Liver (tissue), 3 donors: ENCODE measurements around the gene DMD.

Source experiments
- FOXA1 ChIP-seq: IDR thresholded peaks from 2 replicates; pipeline ENCODE4 v1.6.1; 2016; ENCODE audit warnings: antibody characterized with exemption
- RAD21 ChIP-seq, 2 donors: IDR thresholded peaks; 2 replicates each; pipeline ENCODE4 v1.6.1; 2016; ENCODE audit warnings: antibody characterized with exemption in 2 of 2, mild to moderate bottlenecking in 2 of 2
- SP1 ChIP-seq: IDR thresholded peaks from 2 replicates; pipeline ENCODE4 v1.6.1; 2018; ENCODE audit warnings: antibody characterized with exemption, mild to moderate bottlenecking
- TF ChIP-seq, protein P1 (sequence below): IDR thresholded peaks from 2 replicates; pipeline ENCODE4 v1.6.1; 2016; ENCODE audit warnings: antibody characterized with exemption
- TF ChIP-seq, protein P2 (sequence below): fragments of 150-350 bp; IDR thresholded peaks from 2 replicates; pipeline ENCODE4 v1.5.1; 2017; ENCODE audit warnings: improper control_type of control experiment, low read depth, low read length; ENCODE audit not compliant: missing input control
- TF ChIP-seq, protein P3 (sequence below): IDR thresholded peaks from 2 replicates; pipeline ENCODE4 v1.6.1; 2016; ENCODE audit warnings: antibody characterized with exemption, mild to moderate bottlenecking
- donor health status: healthy.
- donor health status: healthy.

DNA sequence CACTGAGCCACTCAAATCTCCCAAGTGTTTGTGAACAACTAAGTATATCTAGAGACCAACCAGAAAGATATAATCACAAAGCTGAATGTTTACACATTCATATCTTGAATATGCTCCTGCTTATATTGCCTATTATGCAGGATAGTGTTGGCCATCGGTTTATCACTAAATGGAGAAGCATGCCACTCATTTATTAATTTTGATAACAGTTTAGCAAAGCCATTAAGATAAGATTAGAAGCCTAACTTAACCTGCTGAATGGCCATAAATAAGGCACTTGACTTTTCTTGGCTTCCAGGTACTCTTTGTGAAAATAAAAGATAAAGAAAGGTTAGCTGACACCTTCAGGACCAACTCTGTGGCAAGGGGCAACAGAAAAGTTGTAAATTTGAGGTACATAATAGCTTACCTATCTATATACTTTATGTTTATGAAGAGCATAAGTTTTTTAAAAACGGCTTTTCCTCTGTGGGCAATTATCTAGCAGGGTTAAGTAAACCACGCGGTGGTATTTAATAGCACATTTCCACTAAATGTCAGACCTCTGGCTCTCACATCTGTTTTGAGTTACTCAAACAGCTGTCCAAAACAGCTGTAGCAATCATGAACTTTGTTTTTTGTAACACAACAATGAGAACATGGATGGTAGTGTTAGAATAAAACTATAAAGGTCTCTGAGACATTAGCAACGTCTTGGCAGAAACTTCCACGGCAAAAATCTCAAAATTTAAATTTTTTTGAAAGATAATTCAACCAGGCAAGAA, 2080.7 kb downstream of the DMD start:
- TF ChIP-seq, protein P1, sequence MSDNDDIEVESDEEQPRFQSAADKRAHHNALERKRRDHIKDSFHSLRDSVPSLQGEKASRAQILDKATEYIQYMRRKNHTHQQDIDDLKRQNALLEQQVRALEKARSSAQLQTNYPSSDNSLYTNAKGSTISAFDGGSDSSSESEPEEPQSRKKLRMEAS = no peak
- TF ChIP-seq, protein P2, sequence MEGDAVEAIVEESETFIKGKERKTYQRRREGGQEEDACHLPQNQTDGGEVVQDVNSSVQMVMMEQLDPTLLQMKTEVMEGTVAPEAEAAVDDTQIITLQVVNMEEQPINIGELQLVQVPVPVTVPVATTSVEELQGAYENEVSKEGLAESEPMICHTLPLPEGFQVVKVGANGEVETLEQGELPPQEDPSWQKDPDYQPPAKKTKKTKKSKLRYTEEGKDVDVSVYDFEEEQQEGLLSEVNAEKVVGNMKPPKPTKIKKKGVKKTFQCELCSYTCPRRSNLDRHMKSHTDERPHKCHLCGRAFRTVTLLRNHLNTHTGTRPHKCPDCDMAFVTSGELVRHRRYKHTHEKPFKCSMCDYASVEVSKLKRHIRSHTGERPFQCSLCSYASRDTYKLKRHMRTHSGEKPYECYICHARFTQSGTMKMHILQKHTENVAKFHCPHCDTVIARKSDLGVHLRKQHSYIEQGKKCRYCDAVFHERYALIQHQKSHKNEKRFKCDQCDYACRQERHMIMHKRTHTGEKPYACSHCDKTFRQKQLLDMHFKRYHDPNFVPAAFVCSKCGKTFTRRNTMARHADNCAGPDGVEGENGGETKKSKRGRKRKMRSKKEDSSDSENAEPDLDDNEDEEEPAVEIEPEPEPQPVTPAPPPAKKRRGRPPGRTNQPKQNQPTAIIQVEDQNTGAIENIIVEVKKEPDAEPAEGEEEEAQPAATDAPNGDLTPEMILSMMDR = no peak
- TF ChIP-seq RAD21 (IDR thresholded peaks at IDR 0.05) (no peak), SP1 (no peak), FOXA1 (no peak)
- TF ChIP-seq, protein P3, sequence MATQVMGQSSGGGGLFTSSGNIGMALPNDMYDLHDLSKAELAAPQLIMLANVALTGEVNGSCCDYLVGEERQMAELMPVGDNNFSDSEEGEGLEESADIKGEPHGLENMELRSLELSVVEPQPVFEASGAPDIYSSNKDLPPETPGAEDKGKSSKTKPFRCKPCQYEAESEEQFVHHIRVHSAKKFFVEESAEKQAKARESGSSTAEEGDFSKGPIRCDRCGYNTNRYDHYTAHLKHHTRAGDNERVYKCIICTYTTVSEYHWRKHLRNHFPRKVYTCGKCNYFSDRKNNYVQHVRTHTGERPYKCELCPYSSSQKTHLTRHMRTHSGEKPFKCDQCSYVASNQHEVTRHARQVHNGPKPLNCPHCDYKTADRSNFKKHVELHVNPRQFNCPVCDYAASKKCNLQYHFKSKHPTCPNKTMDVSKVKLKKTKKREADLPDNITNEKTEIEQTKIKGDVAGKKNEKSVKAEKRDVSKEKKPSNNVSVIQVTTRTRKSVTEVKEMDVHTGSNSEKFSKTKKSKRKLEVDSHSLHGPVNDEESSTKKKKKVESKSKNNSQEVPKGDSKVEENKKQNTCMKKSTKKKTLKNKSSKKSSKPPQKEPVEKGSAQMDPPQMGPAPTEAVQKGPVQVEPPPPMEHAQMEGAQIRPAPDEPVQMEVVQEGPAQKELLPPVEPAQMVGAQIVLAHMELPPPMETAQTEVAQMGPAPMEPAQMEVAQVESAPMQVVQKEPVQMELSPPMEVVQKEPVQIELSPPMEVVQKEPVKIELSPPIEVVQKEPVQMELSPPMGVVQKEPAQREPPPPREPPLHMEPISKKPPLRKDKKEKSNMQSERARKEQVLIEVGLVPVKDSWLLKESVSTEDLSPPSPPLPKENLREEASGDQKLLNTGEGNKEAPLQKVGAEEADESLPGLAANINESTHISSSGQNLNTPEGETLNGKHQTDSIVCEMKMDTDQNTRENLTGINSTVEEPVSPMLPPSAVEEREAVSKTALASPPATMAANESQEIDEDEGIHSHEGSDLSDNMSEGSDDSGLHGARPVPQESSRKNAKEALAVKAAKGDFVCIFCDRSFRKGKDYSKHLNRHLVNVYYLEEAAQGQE = no peak
